ENCODE results near the gene GPS1.

GRCh38 chr17:82096709-82097183, 45.0 kb downstream of the GPS1 start:
- no peak for TF ChIP-seq CTCF (IDR thresholded peaks at IDR 0.05; ENCODE audit: low read depth, low read length, poor library complexity, severe bottlenecking)
- no peak for TF ChIP-seq EZH2phosphoT487 (IDR thresholded peaks at IDR 0.05; ENCODE audit: borderline replicate concordance, low read length)

Data from DOHH2 (cell line).